Activated CD4-positive, alpha-beta T cell treated with anti-CD3 and anti-CD28 coated beads, Interleukin-10, Interleukin-2, amounts not matched to agents 100 ng/mL and 50 ng/mL, durations not matched to agents 16 hours and 8 hours (primary cell): Measurements from ENCODE around the gene ARVCF.

Source experiments
- DNase-seq: peaks from one replicate; pipeline ENCODE4 v3.0.0-alpha.2; 2020

The ARVCF gene

GRCh38 chr22:20016734-20017621, at the start of gene ARVCF:
Gene ARVCF, minus strand, starts transcription at chr22:20016823. Its CDS starts 26,029 bp downstream, at chr22:19990794.
- DNase-seq: peak; percentile 92

GRCh38 chr22:20065896-20066616, 49.4 kb upstream of the ARVCF start:
- no peak for DNase-seq

- DNase-seq: no peak
Observed at GRCh38 chr22:20064545-20065262, 48.1 kb upstream of the ARVCF start.

- DNase-seq: no peak
Observed at GRCh38 chr22:20064140-20064480, 47.5 kb upstream of the ARVCF start.

GRCh38 chr22:20063271-20064139, 46.9 kb upstream of the ARVCF start:
- no peak for DNase-seq

GRCh38 chr22:20062766-20063083, 46.1 kb upstream of the ARVCF start:
- DNase-seq: no peak

- DNase-seq: no peak
Observed at GRCh38 chr22:20062043-20062765, 45.6 kb upstream of the ARVCF start.

GRCh38 chr22:20061481-20061861, 44.8 kb upstream of the ARVCF start:
- DNase-seq: no peak

- DNase-seq: no peak
Observed at GRCh38 chr22:20060700-20061480, 44.3 kb upstream of the ARVCF start.

GRCh38 chr22:20058989-20059770, 42.6 kb upstream of the ARVCF start:
- no peak for DNase-seq

GRCh38 chr22:20057596-20058268, 41.1 kb upstream of the ARVCF start:
- no peak for DNase-seq

- no peak for DNase-seq
Observed at GRCh38 chr22:20056696-20057386, 40.2 kb upstream of the ARVCF start.

- no peak for DNase-seq
Observed at GRCh38 chr22:20056161-20056560, 39.5 kb upstream of the ARVCF start.

- no peak for DNase-seq
Observed at GRCh38 chr22:20055654-20056053, 39.0 kb upstream of the ARVCF start.

GRCh38 chr22:20055144-20055543, 38.5 kb upstream of the ARVCF start:
- DNase-seq: no peak

GRCh38 chr22:20054485-20054884, 37.9 kb upstream of the ARVCF start:
- no peak for DNase-seq

GRCh38 chr22:20054034-20054427, 37.4 kb upstream of the ARVCF start:
- no peak for DNase-seq

- no peak for DNase-seq
Observed at GRCh38 chr22:20053407-20054033, 36.9 kb upstream of the ARVCF start.
